GM19438 (cell line): Measurements from ENCODE around the gene DYRK2.

ENCODE experiments used
- ATAC-seq: cut with Tn5 transposase; IDR thresholded peaks from one replicate; pipeline ENCODE4 v1.9.1; 2021; ENCODE audit warnings: low read depth; ENCODE audit not compliant: unreplicated experiment

DYRK2 gene

GRCh38 chr12:67698672-67699581 is 50.4 kb downstream of the DYRK2 start:
- peak; percentile 92 for ATAC-seq

GRCh38 chr12:67701121-67701520 is 52.6 kb downstream of the DYRK2 start:
- no peak for ATAC-seq

GRCh38 chr12:67702136-67702535 is 53.6 kb downstream of the DYRK2 start:
- ATAC-seq: no peak

GRCh38 chr12:67704071-67704470 is 55.5 kb downstream of the DYRK2 start:
- no peak for ATAC-seq

GRCh38 chr12:67705394-67706370 is 57.1 kb downstream of the DYRK2 start:
- ATAC-seq: no peak

GRCh38 chr12:67709367-67709954 is 60.9 kb downstream of the DYRK2 start:
- ATAC-seq: no peak

- peak; percentile 97 for ATAC-seq
Measured at GRCh38 chr12:67710582-67710981, 62.0 kb downstream of the DYRK2 start.

GRCh38 chr12:67712011-67712410 is 63.5 kb downstream of the DYRK2 start:
- no peak for ATAC-seq

- no peak for ATAC-seq
Measured at GRCh38 chr12:67714648-67715047, 66.1 kb downstream of the DYRK2 start.
